ENCODE measurements around the gene PAPSS2.

Gene PAPSS2

DNA sequence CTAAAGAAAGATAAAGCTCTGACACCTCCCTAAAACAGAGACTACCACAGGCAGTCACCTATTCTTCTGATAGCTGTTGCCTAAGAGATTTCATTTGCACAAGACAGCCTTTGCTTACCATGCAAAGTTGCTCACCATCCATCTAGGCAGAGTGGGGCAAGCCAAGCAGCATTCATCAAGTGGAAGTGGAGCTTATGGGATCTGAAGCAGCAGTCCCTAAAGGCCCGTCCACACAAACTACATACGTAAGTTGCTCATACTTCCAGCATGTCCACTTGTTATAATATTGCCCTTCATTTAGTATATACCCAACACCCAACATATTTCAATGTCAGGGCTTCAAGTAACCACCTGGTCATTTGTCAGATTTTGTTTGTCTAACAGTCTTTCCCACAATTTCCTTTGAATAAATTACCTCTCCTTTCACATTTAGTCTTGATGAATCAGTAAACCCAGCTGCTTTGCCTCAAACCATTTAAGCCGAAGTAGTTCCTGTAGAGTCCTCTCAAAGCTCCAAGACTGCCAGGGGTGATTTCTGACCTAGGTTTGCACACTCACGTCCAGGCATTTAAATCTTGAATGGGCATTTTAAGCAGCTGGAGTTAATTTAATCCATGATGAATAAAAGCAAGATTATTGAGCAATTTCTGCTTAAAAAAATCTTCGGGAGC is 90.5 kb downstream of the PAPSS2 start:
- no peaks in the 10 kb centered on the region for H3K4me1 ChIP-seq (ENCODE audit: control insufficient read depth in 1 of 2, insufficient read depth in 1 of 2, low read depth in 1 of 2, low read length in 1 of 2)
- no peaks in the 10 kb centered on the region for H3K27me3 ChIP-seq
- H3K4me3 ChIP-seq (ENCODE audit: low read depth in 1 of 2, low read length in 1 of 2), result no peak overlapping the region
- no peak overlapping the region for H3K27ac ChIP-seq
- TF ChIP-seq, protein P1, sequence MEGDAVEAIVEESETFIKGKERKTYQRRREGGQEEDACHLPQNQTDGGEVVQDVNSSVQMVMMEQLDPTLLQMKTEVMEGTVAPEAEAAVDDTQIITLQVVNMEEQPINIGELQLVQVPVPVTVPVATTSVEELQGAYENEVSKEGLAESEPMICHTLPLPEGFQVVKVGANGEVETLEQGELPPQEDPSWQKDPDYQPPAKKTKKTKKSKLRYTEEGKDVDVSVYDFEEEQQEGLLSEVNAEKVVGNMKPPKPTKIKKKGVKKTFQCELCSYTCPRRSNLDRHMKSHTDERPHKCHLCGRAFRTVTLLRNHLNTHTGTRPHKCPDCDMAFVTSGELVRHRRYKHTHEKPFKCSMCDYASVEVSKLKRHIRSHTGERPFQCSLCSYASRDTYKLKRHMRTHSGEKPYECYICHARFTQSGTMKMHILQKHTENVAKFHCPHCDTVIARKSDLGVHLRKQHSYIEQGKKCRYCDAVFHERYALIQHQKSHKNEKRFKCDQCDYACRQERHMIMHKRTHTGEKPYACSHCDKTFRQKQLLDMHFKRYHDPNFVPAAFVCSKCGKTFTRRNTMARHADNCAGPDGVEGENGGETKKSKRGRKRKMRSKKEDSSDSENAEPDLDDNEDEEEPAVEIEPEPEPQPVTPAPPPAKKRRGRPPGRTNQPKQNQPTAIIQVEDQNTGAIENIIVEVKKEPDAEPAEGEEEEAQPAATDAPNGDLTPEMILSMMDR (IDR thresholded peaks at IDR 0.05), result no peak
- H3K36me3 ChIP-seq, result peaks cover 16% of the 10 kb centered on the region
- no peaks in the 10 kb centered on the region for H3K9me3 ChIP-seq

DNA sequence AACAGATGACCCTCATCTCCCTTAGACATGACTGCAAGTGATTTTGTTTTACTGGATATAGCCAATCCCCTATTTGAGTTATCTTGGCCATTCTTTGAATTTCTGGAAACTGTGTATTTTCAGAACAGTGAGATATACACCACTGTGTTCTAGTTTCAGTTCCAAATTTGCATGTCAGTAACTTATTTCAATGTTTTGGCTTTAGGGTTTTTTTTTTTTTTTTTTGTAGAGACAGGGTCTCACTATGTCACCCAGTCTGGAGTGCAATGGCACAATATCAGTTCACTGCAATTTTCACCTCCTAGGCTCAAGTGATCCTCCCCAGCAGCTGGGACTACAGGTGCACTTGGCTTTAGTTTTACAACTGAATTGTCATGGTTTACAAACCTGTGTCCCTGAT is 91.1 kb downstream of the PAPSS2 start:
- TF ChIP-seq, protein P1 (IDR thresholded peaks at IDR 0.05), result no peak
- H3K36me3 ChIP-seq, result peaks cover 22% of the 10 kb centered on the region
- no peaks in the 10 kb centered on the region for H3K4me1 ChIP-seq (ENCODE audit: control insufficient read depth in 1 of 2, insufficient read depth in 1 of 2, low read depth in 1 of 2, low read length in 1 of 2)
- no peak overlapping the region for H3K27ac ChIP-seq
- no peaks in the 10 kb centered on the region for H3K27me3 ChIP-seq
- H3K9me3 ChIP-seq, result no peaks in the 10 kb centered on the region
- no peak overlapping the region for H3K4me3 ChIP-seq (ENCODE audit: low read depth in 1 of 2, low read length in 1 of 2)

DNA sequence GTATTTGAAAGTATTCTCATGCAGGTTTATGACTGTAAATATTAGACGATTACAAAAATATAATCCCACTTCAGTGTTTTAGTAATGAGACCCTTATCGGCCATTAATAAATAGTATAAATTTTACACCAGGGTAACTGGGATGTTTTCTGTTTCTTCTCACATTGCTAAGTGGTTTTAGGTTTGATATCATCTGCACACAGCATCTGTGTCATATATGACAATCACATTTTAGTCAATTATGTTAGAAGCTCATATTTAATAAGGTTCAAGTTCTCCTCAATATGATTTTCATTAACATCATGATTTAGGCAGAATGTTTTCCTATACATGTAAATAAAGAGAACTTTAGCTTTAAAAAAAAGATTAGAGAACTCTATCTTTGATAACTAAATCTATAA is 91.6 kb downstream of the PAPSS2 start:
- TF ChIP-seq, protein P1 (IDR thresholded peaks at IDR 0.05), result no peak
- no peak overlapping the region for H3K4me3 ChIP-seq (ENCODE audit: low read depth in 1 of 2, low read length in 1 of 2)
- no peaks in the 10 kb centered on the region for H3K4me1 ChIP-seq (ENCODE audit: control insufficient read depth in 1 of 2, insufficient read depth in 1 of 2, low read depth in 1 of 2, low read length in 1 of 2)
- no peaks in the 10 kb centered on the region for H3K9me3 ChIP-seq
- peaks cover 27% of the 10 kb centered on the region for H3K36me3 ChIP-seq
- H3K27ac ChIP-seq, result no peak overlapping the region
- H3K27me3 ChIP-seq, result no peaks in the 10 kb centered on the region

DNA sequence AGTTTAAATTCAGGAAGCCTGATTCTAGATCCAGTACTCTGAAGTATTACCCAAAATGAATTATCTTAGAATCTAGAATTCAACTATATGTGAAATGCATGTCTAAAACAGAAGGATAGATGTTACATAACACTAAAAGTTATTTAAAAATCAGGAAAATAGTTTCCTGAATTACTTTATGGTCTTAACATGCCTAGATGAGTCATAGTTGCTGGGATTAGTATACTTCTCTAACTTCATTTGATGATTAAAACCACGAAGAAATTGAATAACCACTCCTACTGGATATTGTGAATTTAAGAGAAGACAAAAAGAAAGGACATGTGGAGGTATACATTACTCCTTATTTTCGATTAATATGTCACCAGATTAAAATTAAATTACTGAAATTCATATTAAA is 92.9 kb downstream of the PAPSS2 start:
- no peak overlapping the region for H3K4me3 ChIP-seq (ENCODE audit: low read depth in 1 of 2, low read length in 1 of 2)
- TF ChIP-seq, protein P1 (IDR thresholded peaks at IDR 0.05), result no peak
- peaks cover 28% of the 10 kb centered on the region for H3K36me3 ChIP-seq
- no peak overlapping the region for H3K27ac ChIP-seq
- no peaks in the 10 kb centered on the region for H3K4me1 ChIP-seq (ENCODE audit: control insufficient read depth in 1 of 2, insufficient read depth in 1 of 2, low read depth in 1 of 2, low read length in 1 of 2)
- no peaks in the 10 kb centered on the region for H3K27me3 ChIP-seq
- H3K9me3 ChIP-seq, result no peaks in the 10 kb centered on the region

DNA sequence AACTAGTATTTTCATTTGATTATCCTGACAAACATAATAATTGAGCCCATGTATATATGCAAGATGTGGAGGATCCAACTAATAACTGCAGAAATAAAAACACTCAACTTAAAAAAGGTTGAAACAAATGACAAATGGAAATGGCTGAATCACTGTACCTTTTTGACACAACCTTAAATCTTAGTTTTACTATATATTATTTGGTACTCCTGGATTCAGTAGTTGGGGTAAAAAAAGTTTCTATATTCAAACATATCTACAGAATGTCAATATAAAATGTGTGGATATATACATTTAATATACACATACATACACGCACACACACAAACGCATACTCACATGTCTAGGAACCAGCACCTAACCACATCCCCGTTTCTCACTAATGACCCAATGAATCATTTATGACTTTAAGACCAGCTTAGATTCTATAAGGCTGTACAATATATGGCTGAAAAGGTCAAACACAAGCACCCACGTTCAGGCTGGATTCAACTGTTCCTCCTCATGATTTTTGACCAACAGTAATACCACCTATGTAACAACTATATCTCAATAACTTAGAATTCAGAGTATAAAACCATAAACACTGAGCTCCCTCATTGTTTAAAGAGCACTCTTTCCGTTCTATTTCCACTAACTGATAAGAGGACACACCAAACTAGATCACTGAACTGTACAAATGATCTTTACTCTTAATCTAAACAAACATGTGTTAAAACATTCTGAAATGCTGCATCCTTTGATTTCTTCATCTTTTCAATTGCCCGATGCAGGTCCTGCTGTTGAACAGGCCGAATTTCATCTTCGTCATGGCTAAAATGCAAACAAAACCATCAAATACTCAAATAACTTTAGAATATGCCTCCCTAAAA is 94.6 kb downstream of the PAPSS2 start:
- Histone ChIP-seq H3K4me3 (ENCODE audit: low read depth in 1 of 2, low read length in 1 of 2) (no peak overlapping the region), H3K9me3 (no peaks in the 10 kb centered on the region), H3K36me3 (peaks cover 28% of the 10 kb centered on the region), H3K27me3 (no peaks in the 10 kb centered on the region), H3K4me1 (ENCODE audit: control insufficient read depth in 1 of 2, insufficient read depth in 1 of 2, low read depth in 1 of 2, low read length in 1 of 2) (peaks cover 0 to 2% of the 10 kb centered on the region in 2 experiments), H3K27ac (no peak overlapping the region)
- TF ChIP-seq, protein P1 (IDR thresholded peaks at IDR 0.05), result no peak
